GF-D8 (cell line): ENCODE data around the gene KCNIP4.

Experiments
- DNase-seq: peaks from one replicate; lab custom pipeline; 2025; lab: John Stamatoyannopoulos, UW

Gene KCNIP4

DNA sequence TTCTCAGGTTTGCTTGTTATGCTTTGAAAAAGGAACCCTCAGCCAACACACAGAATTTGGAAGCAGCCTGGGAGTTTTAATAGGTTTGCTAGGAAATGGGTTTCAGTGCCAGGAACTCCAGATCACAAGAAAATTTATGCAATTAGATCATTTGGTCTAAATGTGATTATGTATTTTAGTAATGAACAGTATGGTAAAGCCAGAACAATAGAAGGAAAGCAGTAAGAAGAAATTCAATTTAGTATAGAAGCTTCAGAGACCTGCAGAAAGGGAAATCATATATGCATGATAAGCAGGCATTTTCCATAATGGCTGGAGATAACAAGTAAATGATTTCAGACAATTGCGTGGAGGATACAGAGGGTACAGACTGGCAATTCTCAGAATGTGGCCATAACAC, 184.7 kb downstream of the KCNIP4 start:
- no peak for DNase-seq

DNA sequence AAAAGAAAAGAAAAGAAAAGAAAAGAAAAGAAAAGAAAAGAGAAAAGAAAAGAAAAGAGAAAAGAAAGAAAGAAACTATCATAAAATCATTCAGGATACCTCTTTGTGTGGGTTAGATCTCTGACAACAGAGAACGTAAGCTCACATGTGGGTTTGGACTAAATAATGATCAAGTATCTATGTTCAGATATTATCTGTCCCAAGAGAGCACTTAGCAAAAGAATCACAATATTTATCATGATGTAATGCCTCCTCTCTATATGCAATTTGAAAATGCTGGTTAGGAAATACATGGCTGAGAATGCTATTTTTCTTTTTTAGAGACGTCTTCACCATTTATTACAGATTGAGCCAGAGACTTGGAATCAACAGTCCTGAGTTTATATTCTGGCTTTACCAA, 191.3 kb downstream of the KCNIP4 start:
- DNase-seq = no peak

DNA sequence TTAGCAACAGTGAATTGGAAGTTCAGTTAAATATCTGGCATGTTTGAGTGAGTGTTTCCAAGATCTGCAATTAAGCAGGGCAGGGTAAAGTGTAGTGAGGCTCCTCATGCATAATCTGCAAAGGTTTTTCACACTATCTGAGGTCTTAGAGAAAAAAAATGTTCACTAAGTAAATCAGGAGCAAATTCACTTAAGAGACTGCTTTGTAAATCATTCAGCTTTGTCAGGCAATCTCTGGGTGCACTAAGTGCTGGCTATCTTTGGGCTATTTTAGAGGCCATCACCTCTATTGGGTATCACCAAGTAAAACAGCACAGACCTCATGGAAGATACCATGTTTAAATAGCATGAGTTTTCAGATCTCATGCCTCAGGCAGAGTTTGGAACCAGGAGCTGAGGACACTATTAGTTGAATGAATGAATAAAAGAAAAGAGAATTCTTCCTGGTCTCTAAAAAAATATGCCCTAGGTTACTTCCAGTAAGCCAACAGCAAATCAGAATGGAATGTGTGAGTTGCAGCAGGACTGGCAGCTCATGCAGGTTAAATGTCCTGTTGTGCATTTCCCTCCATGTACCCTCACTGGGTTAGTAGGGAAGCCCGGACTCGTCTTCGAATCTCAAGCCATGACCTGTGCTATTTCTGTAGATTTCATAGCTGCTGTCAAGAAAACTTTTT, 195.3 kb downstream of the KCNIP4 start:
- DNase-seq = no peak

DNA sequence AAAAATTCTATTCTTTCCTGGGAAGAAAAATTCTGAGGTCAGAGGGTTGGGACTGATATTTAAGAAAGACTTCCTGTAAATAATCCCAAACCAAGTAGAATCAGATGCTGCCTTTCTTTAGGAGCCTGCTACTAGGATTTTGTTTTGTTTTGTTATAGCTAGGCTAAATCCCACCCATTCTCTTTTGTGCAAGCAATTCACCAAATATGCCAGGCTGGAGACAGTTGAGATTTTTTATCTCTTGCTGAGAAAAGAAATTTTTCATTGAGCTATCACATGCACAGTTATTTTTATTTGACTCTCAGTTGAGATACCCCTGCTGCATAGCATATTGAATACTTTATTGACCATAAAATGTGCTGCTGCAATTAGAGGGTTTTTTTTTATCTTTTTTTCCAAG, 196.0 kb downstream of the KCNIP4 start:
- no peak for DNase-seq

DNA sequence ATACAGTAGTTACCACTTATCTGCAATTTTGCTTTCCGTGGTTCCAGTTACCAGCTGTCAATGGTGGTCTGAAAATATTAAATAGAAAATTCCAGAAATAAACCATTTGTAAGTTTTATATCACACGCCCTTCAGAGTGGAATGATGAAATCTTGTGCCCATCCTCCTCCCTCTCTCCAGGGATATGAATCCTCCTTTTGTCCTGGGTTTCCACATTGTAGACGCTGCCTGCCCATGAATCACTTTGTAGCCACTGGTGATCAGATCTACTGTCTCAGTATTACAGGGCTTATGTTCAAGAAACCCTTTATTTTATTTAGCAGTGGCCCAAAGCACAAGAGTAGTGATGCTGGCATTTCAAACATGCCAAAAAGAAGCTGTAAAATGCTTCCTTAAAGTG, 198.6 kb downstream of the KCNIP4 start:
- no peak for DNase-seq

DNA sequence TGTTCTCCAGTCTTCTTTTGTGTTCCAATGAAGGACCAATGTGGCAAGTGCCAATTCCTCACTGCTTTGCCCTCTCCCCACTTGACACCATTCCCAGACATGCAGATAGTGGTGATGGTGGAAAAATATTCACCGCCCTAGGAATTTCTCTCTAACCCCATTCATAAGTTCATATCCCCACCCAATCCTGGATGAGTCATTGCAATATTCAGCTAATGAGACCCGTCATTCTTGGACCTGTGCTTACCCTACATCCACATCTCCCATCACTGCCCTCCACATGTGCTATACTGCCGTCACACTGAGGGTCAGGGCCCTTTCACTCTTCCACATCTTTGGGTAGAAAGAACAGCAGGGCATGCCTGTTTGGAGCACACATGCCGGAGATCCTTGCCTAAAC, 199.2 kb downstream of the KCNIP4 start:
- DNase-seq = no peak

DNA sequence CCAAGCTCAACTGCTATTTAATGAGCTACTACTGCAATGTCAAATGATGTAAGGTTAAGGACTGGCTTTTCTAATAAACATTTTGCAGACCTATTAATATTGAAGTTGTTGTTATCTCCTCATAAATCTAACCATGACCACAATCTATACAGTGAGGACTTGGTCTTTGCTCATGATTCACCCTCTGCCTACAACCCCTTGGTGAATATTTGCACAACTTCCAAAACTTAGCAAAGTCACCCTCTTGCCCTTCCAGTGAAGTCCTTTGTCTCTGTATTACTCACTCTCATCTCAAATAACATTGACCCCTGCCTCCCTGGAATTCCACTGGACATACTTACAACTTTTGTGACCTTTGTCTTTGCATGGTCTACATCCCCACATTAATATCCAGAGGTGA, 204.5 kb downstream of the KCNIP4 start:
- DNase-seq = no peak

DNA sequence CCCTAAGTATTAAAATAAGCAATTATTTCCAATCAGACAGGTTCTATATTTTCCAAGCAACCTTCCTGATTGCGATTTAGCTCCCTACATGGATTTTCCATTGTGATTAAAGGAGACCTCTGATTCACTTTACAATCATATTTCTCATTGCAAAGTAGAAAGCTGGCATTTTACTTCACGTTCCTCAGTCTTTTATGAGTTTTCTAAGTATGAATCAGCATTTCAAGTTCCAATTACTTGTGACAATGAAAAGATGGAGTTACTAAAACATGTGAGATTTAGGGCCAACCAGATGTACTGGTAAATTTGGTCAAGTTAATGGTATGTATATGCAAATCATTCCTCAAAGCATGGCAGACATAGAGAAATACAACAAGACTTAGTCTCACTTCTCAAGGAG, 206.2 kb downstream of the KCNIP4 start:
- no peak for DNase-seq

DNA sequence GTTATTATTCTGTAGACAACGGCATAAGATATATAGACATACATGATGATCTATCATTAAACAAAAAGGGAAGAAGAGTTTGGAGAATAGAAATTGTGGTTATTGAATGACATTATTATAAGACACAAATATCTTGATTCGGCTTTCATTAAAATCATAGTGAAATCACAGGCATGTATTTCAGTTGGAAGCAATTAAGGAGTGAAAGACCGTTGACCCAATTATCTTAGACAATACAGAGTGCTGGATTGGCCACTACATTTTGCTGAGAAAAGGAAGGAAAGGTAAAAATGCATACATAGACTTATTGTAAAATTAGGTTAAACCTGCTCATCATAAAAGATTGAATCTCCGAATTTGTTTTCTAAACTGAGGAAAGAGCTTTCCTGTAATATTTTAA, 209.8 kb downstream of the KCNIP4 start:
- no peak for DNase-seq

DNA sequence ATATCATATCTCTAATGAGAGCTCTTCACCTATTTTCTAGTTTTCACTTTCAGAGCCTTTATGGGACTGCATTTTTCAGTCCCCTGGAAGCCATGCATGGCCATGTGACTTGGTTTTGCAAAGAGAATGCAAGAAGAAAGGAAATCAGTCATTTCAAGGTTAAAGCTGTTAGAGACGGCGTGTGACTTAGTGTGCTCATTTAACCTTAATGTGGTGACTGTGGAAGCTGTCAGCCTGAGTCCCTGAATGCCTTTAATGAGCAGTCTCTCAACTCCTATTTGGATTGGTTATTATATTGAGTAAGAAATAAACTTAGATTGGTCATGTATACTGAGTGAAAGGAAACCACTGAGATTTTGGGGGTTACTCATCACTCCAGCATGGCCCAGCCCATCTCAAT, 212.7 kb downstream of the KCNIP4 start:
- no peak for DNase-seq

DNA sequence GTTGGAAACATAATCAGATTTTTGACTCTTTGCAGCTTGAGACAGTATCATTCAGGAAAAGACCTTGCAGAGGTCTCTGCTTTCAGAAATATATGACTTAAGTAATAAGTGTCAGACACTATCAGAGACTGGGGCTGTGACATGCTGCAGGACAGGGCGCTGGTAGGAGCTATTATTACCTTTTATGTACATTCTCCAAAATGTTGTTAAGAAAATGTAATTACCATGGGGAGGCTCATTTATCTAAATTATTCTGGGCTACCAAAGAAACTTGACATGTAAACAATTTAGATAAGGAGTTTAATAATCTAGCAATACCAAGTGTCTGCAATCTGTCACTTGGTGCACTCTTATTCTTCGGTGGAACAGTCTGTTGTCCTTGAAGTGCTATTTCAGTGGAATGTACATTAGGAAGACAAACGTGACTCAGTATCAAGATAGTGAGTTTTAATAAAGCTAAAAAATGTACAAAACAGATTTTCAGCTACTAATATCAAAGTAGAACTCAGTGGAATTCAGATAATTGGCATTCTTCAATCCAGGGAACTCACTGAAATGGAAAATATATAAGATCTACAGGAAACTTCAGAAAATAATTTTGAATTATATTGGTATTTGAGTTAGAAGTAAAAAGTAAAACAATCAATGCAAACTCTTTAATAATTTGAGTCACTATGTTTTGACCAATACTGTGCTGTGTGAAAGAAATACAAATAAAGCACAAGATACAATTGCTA, 214.5 kb downstream of the KCNIP4 start:
- no peak for DNase-seq

DNA sequence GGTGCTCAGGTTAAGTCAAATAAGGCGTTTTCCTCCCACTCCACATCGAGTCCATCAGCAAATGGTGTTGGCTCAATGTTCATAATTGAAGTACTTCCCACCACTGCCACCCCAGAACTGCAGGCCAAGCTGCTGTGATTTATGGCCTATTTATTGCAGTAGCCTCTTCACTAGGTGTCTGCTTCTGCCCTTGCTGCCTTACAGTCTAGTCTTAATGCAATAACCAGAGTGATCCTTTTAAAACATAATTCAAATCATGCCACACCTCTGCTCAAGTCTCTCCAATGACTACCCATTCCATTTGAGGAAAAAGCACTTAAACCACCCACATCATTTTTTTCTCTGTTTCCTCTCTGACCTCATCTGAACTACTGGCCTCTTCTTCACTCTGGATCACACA, 220.3 kb downstream of the KCNIP4 start:
- DNase-seq = no peak

DNA sequence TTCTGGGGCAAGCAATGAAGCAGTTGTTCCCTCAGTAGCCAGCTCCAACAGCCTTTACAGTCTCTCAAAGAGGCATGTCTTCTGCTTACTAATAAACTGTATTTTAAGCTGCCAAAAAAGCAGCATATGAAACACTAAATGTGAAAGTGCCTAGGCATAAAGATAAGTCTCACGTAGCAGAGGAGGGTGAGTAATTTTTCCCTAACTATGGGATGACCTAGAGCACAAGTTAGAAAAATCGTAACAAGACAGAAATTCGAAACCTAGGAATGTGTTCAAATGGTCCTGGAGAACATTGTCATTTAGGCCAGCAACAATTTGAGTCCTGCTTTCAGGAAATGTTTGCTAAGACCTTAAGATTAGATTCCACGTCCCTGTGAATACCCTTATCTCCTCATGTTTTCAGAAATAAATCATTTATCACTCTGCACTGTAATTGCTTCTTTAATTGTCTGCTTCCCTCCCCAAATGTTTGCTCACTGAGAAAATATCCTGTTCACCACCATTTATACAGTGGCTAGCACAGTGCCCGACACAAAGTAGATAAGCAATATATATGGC, 222.2 kb downstream of the KCNIP4 start:
- DNase-seq = no peak

DNA sequence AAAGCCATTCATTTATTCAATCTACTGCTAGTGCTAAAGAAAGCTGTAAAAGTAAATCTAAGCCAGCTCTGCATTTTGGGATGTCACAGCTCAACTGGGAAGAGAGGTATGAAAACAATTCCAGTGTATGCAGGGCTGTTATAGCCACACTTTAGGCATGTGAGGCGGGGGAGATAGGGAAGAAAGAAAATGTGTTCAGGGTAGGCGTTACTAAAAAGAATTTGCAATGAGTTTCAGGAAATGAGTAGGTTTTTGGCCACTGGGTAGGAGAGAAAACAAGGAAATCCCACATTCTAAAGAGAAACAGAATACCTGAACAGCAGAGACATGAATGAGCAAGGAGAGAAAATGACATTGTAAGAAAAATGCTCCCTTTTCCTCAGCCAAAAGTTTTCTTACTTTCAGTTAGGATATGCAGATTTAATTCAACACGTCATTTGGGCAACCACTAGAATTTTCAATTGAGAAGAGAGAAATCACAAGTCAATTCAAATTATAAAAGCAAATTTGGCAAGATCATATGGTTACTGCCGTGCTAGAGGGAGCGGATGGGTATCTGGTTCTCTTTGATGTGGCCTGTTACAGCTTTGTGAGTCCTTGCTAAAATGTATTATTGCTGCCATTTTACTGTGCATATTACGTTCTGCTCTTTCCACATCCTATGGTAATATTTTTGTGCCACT, 226.3 kb downstream of the KCNIP4 start:
- DNase-seq = no peak

DNA sequence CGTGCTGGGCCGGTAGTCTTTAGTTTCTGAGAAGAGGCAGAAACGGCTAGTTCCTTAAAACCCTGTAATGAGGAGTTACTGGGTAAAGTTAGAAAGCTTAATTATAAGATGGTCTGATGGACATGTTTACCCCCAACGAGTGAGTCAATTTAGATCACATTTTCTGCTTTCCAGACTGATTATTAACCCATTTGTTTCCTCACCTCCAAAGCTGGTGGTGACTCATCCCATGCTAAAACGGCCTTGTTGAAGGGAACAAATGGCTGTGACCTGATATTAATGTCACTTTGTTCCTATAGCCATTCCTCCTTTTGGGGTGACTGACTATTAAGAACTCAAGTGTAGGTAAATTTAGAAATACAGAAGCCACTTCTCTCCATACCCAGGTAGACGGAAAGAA, 232.0 kb downstream of the KCNIP4 start:
- no peak for DNase-seq

DNA sequence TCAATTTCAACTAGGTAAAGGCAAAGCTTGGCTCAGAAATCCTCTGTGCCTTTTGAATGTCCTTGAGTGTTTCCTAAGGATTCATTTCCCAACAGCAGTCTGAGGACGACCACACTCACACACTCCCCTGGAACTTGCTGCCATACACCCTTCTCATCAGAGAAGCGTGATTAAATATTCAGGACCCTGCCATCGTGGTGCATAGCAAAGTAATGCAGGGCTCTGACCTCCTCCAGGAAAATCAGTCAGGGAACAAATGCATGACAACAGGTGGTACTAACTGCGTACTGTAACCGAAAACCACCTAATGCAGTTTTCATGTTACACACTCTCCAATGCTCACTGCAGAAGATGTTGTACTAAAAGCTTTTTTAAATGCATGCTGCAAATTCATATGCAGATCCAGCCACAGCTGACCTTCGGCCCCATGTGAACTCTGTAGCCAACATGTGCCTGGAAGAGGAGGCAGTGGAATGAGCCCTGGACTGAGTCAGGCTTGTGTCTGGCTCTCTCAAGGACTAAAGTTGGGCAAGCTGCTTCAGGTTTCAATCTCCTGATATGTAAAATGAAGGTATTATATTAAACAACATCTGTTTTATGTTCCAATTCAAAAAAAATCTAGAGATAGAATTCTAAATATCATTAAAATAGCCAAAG, 238.3 kb downstream of the KCNIP4 start:
- DNase-seq = no peak

DNA sequence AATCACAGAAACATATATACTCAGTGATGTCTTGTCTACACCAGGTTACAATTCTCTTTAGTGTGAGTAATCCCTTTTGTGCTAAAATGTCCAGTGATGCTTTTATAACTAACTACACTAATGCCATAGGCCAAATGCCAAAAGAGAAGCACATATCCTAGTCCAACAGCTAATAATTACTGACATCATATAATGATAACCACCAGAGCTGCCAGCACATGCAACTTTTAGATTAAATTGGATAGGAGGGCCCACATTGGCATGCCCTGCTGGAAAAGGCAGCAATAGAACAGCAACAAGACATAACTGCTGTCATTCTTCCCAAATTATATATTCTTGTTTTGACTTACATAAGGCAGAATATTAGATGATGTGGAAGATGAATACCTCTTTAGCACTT, 238.8 kb downstream of the KCNIP4 start:
- DNase-seq = no peak

DNA sequence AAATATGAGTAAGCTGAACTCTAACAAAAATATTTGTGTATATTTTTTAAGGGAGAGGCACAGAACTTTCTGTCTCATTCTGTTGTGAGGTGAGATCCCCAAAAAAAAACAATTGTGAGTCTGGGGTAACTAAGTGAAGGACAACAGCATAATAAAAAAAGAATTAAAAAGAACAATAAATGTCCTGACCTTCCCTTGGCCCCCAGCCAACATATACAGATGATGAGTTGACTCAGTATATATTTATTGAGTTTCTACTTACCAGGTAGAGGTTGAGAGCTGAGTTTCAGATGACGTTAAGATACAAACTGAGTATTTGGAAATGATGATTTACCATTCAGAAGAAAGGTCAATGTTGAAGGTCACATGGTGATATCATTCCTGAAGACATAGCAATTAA, 239.5 kb downstream of the KCNIP4 start:
- DNase-seq = no peak

DNA sequence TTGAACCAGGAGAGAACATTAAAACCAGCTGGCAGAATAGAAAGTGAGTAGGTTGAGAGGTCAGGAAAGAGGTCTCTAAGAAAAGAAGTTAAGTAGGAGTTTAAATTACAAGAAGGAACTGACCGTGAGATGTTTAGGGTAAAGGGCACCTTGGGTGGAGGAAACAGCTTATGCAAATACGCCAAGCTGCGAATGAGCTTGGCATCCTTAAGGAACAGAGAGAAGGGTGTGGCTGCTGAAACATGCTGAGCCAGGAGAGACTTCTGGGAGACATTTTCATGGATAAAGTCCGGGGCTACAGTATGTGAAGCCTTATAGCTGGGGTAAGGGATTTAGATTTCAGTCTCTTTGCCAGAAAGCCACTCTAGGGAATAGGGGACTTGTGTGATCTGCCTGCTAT, 249.1 kb downstream of the KCNIP4 start:
- DNase-seq = no peak

DNA sequence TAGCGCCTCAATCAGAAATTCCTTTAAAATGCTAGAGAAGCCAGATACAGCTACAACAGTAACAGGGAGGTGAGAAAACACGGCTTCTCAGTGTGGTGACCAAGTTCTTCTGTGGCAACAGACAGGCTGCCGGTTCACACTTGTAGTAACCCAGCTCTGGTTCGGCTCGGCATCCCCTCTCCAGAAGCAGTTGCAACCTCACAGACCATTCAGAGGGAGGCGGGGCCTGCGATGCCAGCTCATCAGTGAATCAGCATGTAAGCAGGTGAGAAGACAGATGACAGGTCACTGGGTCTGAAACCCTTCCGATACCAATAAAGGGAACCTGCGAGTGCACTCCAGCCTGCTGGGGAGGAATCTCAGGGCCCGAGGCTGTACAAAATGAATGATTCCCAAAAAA, 251.0 kb downstream of the KCNIP4 start:
- no peak for DNase-seq

DNA sequence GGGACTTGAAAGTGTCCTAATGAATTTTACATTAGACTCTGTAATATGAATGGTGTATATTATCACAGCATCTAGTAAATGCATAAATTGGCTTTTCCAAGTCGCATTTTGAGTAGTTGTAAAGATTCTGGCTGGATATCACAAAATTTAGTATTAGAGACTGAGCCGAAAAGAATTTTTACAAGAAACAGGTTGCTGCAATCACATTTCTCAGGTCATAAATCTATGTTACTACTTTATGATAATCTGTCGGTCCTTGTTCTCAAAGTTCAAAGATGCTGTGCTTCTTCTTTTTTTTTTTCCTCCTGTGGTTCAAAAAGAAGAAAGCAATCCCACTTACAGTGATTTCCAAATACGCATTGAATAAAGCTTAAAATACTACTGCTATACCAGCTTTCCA, 253.4 kb downstream of the KCNIP4 start:
- no peak for DNase-seq

DNA sequence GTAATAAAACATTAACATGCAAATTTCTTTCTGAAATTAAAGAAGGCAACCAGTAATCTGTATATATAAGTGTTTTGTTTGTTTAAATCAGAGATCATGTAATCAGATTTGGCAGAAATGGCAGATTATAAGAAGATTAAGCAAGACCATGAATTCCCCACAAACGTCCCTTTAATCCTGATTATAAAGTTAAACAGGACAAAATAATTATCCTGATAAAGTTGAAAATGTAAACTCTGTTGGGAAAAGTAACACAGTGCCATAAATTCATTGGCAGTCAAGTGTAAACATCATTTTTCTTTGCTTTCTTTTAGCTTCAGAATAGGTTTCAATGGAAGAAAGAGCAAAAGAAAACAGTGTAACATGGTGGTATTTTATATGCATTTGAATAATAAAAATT, 256.3 kb downstream of the KCNIP4 start:
- DNase-seq = no peak
